H9 (cell line): ENCODE measurements around the gene FANCC. TPM values are rescaled to one million over a fixed set of nuclear protein-coding genes. Genes with fewer than 3 reads are reported as not detected.

Source experiments
- DNase-seq: peaks from one replicate; pipeline ENCODE4 v3.0.0-alpha.2; 2017
- H2AFZ ChIP-seq: one replicate; pipeline ENCODE4 v1.6.1; 2013; ENCODE audit warnings: mild to moderate bottlenecking, low read length, control low read depth, moderate library complexity
- H2AK5ac ChIP-seq: 2 replicates; pipeline ENCODE4 v1.6.1; 2013; ENCODE audit warnings: low read length, control low read depth, mixed read lengths; ENCODE audit not compliant: insufficient read length
- H2BK120ac ChIP-seq: one replicate; pipeline ENCODE4 v1.6.1; 2013; ENCODE audit warnings: low read depth, mild to moderate bottlenecking, low read length, control low read depth, inconsistent platforms; ENCODE audit not compliant: poor library complexity, severe bottlenecking
- H2BK12ac ChIP-seq: 2 replicates; pipeline ENCODE4 v1.6.1; 2013; ENCODE audit warnings: low read length, control low read depth, mixed read lengths, low read depth; ENCODE audit not compliant: insufficient read length
- H2BK15ac ChIP-seq: 2 replicates; pipeline ENCODE4 v1.6.1; 2013; ENCODE audit warnings: low read depth, low read length, control low read depth
- H2BK20ac ChIP-seq: one replicate; pipeline ENCODE4 v1.6.1; 2013; ENCODE audit warnings: low read depth, mild to moderate bottlenecking, low read length, control low read depth, inconsistent platforms; ENCODE audit not compliant: poor library complexity, severe bottlenecking
- H2BK5ac ChIP-seq: 2 replicates; pipeline ENCODE4 v1.6.1; 2013; ENCODE audit warnings: low read length, control low read depth, mixed read lengths; ENCODE audit not compliant: insufficient read length
- H3K14ac ChIP-seq: 2 replicates; pipeline ENCODE4 v1.6.1; 2013; ENCODE audit warnings: low read length, control low read depth; ENCODE audit not compliant: insufficient read depth
- H3K18ac ChIP-seq: 2 replicates; pipeline ENCODE4 v1.6.1; 2013; ENCODE audit warnings: low read depth, mild to moderate bottlenecking, mixed read lengths, low read length, control low read depth; ENCODE audit not compliant: insufficient read length
- H3K23ac ChIP-seq: 2 replicates; pipeline ENCODE4 v1.6.1; 2013; ENCODE audit warnings: low read length, control low read depth, mixed read lengths, low read depth; ENCODE audit not compliant: insufficient read length
- H3K23me2 ChIP-seq: 2 replicates; pipeline ENCODE4 v1.6.1; 2013; ENCODE audit warnings: low read depth, mild to moderate bottlenecking, mixed read lengths, low read length, control low read depth; ENCODE audit not compliant: insufficient read length, poor library complexity, severe bottlenecking
- H3K27ac ChIP-seq: 2 replicates; pipeline ENCODE4 v1.5.1; 2013; ENCODE audit warnings: low read length, control low read depth, mixed read lengths, low read depth; ENCODE audit not compliant: insufficient read length
- H3K27me3 ChIP-seq: 2 replicates; pipeline ENCODE4 v1.6.1; 2013; ENCODE audit warnings: low read length, control low read depth, inconsistent platforms; ENCODE audit not compliant: insufficient read depth
- H3K4ac ChIP-seq: 2 replicates; pipeline ENCODE4 v1.6.1; 2013; ENCODE audit warnings: low read depth, mild to moderate bottlenecking, control low read depth, inconsistent platforms, low read length, moderate library complexity
- H3K4me1 ChIP-seq: 2 replicates; pipeline ENCODE4 v1.6.1; 2013; ENCODE audit warnings: low read length, control low read depth, inconsistent platforms; ENCODE audit not compliant: insufficient read depth
- H3K4me2 ChIP-seq: 2 replicates; pipeline ENCODE4 v1.6.1; 2013; ENCODE audit warnings: low read length, control low read depth, mixed read lengths; ENCODE audit not compliant: insufficient read length, insufficient read depth
- H3K56ac ChIP-seq: 2 replicates; pipeline ENCODE4 v1.6.1; 2013; ENCODE audit warnings: low read depth, mild to moderate bottlenecking, mixed read lengths, low read length, control low read depth; ENCODE audit not compliant: insufficient read length
- H3K79me1 ChIP-seq: 2 replicates; pipeline ENCODE4 v1.6.1; 2013; ENCODE audit warnings: low read depth, mild to moderate bottlenecking, moderate library complexity, low read length, control low read depth, inconsistent platforms; ENCODE audit not compliant: insufficient read depth, poor library complexity, severe bottlenecking
- H3K79me2 ChIP-seq: 2 replicates; pipeline ENCODE4 v1.6.1; 2013; ENCODE audit warnings: low read length, control low read depth, inconsistent platforms; ENCODE audit not compliant: insufficient read depth
- H3K9ac ChIP-seq: 2 replicates; pipeline ENCODE4 v1.6.1; 2013; ENCODE audit warnings: low read length, control low read depth, mixed read lengths; ENCODE audit not compliant: insufficient read length; ENCODE audit errors: extremely low read depth
- H3K9me3 ChIP-seq: one replicate; pipeline ENCODE4 v1.6.1; 2013; ENCODE audit warnings: low read depth, low read length, inconsistent platforms; ENCODE audit not compliant: control insufficient read depth
- H3T11ph ChIP-seq: one replicate; pipeline ENCODE4 v1.6.1; 2013; ENCODE audit warnings: mild to moderate bottlenecking, low read length, control low read depth, inconsistent platforms
- H4K20me1 ChIP-seq: one replicate; pipeline ENCODE4 v1.6.1; 2013; ENCODE audit not compliant: control insufficient read depth, insufficient read length, insufficient read depth
- H4K5ac ChIP-seq: 2 replicates; pipeline ENCODE4 v1.6.1; 2013; ENCODE audit warnings: low read depth, mild to moderate bottlenecking, mixed read lengths, low read length, control low read depth; ENCODE audit not compliant: insufficient read length
- H4K8ac ChIP-seq: replicated peaks from 2 replicates; pipeline ENCODE4 v1.6.1; 2013; ENCODE audit warnings: low read length, control low read depth, mixed read lengths, low read depth; ENCODE audit not compliant: insufficient read length
- H4K91ac ChIP-seq: 2 replicates; pipeline ENCODE4 v1.6.1; 2013; ENCODE audit warnings: low read depth, mild to moderate bottlenecking, moderate library complexity, mixed read lengths, low read length, control low read depth; ENCODE audit not compliant: insufficient read length
- H3K27ac Mint-ChIP-seq, 3 experiments: 2 replicates in 2 of 3; 3 replicates in 1 of 3; pipeline ENCODE4 v1.8.0; 2020 to 2021; ENCODE audit warnings: mixed read lengths in 3 of 3, mild to moderate bottlenecking in 1 of 3, moderate library complexity in 1 of 3
- H3K27me3 Mint-ChIP-seq: 2 replicates; pipeline ENCODE4 v1.8.0; 2021; ENCODE audit warnings: low read depth, mild to moderate bottlenecking, moderate library complexity, mixed read lengths
- H3K36me3 Mint-ChIP-seq, 3 experiments: 2 replicates in 2 of 3; 3 replicates in 1 of 3; pipeline ENCODE4 v1.8.0; 2020 to 2021; ENCODE audit warnings: low read depth in 3 of 3, mixed read lengths in 3 of 3; ENCODE audit not compliant: insufficient read depth in 1 of 3
- H3K4me1 Mint-ChIP-seq, 2 experiments: 2 replicates each; pipeline ENCODE4 v1.8.0; 2020; ENCODE audit warnings: mixed read lengths in 2 of 2
- H3K4me3 Mint-ChIP-seq, 2 experiments: 2 replicates in 1 of 2; 3 replicates in 1 of 2; pipeline ENCODE4 v1.8.0; 2020 to 2021; ENCODE audit warnings: mild to moderate bottlenecking in 2 of 2, mixed read lengths in 2 of 2, moderate library complexity in 1 of 2
- H3K9me3 Mint-ChIP-seq, 2 experiments: 2 replicates in 1 of 2; 3 replicates in 1 of 2; pipeline ENCODE4 v1.8.0; 2020; ENCODE audit warnings: mild to moderate bottlenecking in 2 of 2, mixed read lengths in 2 of 2, moderate library complexity in 1 of 2
- WGBS: extraction: QIAGEN DNeasy Blood & Tissue Kit; methylation state at CpG from one replicate; pipeline ENCODE4 v1.1.7; 2013; ENCODE audit warnings: missing lambda C conversion rate, low lambda C conversion rate, mixed read lengths; ENCODE audit not compliant: insufficient read length; ENCODE audit errors: extremely low coverage; 5-methylcytosine and 5-hydroxymethylcytosine counted together
- total RNA-seq: library from RNA; stranded (reverse); gene quantifications from 2 replicates; pipeline ENCODE4 v1.2.1, GENCODE V29; 2021
- TF ChIP-seq, protein P1 (sequence below): fragments of 200-600 bp; sonication (generic); conservative IDR thresholded peaks from 3 replicates; pipeline ENCODE4 v1.8.0; 2021; ENCODE audit warnings: antibody characterized with exemption, mild to moderate bottlenecking

Gene FANCC
- total RNA-seq, 1 experiment from 2014 or later = 14.6 TPM

DNA sequence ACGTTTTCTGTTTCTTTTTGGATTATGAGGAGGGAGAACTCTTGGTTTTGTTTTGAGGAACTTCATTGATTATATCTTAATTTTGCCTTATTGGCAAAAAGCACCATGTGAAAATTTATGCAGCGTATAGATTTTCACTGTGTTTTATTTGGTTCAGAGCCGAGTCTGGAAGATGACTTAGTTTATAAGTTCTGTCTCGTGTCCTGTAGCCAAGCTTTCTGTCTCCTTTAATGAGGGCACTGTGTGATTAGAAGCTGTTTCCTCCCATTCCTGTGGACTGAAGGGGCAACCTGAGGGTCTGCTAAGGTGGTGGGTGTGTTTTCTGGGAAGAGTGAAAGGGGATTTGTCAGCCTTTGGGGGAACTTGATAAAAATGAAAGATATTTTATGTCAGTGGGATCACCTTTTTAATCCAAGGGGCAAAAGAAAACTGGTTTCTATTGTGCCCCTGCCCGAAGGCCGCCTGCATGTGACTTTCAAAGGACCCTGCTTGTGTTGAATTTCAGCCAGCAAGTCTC, 262.1 kb downstream of the FANCC start:
- H2AFZ ChIP-seq = no peak overlapping the region
- H3T11ph ChIP-seq = no peak overlapping the region
- H3K23me2 ChIP-seq = no peaks in the 10 kb centered on the region
- no peak overlapping the region for H2BK120ac ChIP-seq
- H4K91ac ChIP-seq = no peak overlapping the region
- H3K4me1 ChIP-seq = peaks cover 2% of the 10 kb centered on the region; the same call in 1 of the 2 replicates
- no peaks in the 10 kb centered on the region for H3K79me2 ChIP-seq
- no peaks in the 10 kb centered on the region for H4K20me1 ChIP-seq
- no peaks in the 10 kb centered on the region for H3K79me1 ChIP-seq
- no peak overlapping the region for H2AK5ac ChIP-seq
- H4K5ac ChIP-seq = no peak overlapping the region
- H3K23ac ChIP-seq = no peak overlapping the region
- no peak overlapping the region for H3K56ac ChIP-seq
- peak overlapping the region; percentile 13 to 54 (median 45); a peak in 3 of 7 replicates for H3K27ac Mint-ChIP-seq
- no CpG with 5 or more reads among the region's 6 CpGs for WGBS
- H3K27me3 ChIP-seq = no peaks in the 10 kb centered on the region
- no peak for DNase-seq
- H4K8ac ChIP-seq = no peak overlapping the region
- H3K27me3 Mint-ChIP-seq = no peaks in the 10 kb centered on the region
- H3K18ac ChIP-seq = no peak overlapping the region
- no peak overlapping the region for H3K14ac ChIP-seq
- no peaks in the 10 kb centered on the region for H3K9me3 ChIP-seq
- H3K9me3 Mint-ChIP-seq = no peaks in the 10 kb centered on the region
- no peak overlapping the region for H2BK20ac ChIP-seq
- H2BK5ac ChIP-seq = no peak overlapping the region
- TF ChIP-seq, protein P1, sequence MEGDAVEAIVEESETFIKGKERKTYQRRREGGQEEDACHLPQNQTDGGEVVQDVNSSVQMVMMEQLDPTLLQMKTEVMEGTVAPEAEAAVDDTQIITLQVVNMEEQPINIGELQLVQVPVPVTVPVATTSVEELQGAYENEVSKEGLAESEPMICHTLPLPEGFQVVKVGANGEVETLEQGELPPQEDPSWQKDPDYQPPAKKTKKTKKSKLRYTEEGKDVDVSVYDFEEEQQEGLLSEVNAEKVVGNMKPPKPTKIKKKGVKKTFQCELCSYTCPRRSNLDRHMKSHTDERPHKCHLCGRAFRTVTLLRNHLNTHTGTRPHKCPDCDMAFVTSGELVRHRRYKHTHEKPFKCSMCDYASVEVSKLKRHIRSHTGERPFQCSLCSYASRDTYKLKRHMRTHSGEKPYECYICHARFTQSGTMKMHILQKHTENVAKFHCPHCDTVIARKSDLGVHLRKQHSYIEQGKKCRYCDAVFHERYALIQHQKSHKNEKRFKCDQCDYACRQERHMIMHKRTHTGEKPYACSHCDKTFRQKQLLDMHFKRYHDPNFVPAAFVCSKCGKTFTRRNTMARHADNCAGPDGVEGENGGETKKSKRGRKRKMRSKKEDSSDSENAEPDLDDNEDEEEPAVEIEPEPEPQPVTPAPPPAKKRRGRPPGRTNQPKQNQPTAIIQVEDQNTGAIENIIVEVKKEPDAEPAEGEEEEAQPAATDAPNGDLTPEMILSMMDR = no peak
- no peaks in the 10 kb centered on the region for H3K36me3 Mint-ChIP-seq
- no peak overlapping the region for H3K4me2 ChIP-seq
- no peak overlapping the region for H3K4ac ChIP-seq
- no peak overlapping the region for H2BK15ac ChIP-seq
- H3K27ac ChIP-seq = no peak overlapping the region
- H3K9ac ChIP-seq = no peak overlapping the region
- peaks cover 11 to 34% of the 10 kb centered on the region in 2 experiments for H3K4me1 Mint-ChIP-seq
- H3K4me3 Mint-ChIP-seq = no peak overlapping the region
- no peak overlapping the region for H2BK12ac ChIP-seq
